Right ventricle myocardium superior (tissue), 1 donor: ENCODE measurements around the gene FAM174C. TPM values are rescaled to one million over a fixed set of nuclear protein-coding genes. Genes with fewer than 3 reads are reported as not detected.
A peak's percentile ranks its signal among the peaks of the same experiment; 100 is the strongest.

ENCODE experiments used
- ATAC-seq: fragments of 200-7000 bp; cut with Tn5 transposase; one replicate; pipeline ENCODE4 v1.9.1; 2020; ENCODE audit warnings: mild to moderate bottlenecking; ENCODE audit not compliant: poor library complexity
- DNase-seq: peaks from one replicate; pipeline ENCODE4 v3.0.0-alpha.2; 2020
- intact Hi-C: fragments of 100-400 bp; cut with DNase I; formaldehyde crosslinking; loops from one replicate; pipeline ENCODE4 v1.11.2; 2022
- long read RNA-seq: library from polyadenylated mRNA; unstranded; transcript quantifications from one replicate; pipeline ENCODE4 v2.0.0, GENCODE V29; 2021
- total RNA-seq: library from RNA; stranded (reverse); fragmentation: NEBNext Ultra II Directional; extraction: Animal tissue kit (Norgen Biotek cat#: 25700); gene quantifications from one replicate; pipeline ENCODE4 v1.2.1, GENCODE V29; 2021
- donor health status: DM: no; HTN: yes; CAD: no; lungs with severe emphysema.

The FAM174C gene
- total RNA-seq = 12.4 TPM
- long read RNA-seq, transcript C19orf24-201 (3 exons, 983 nt) = major isoform, 13 of 17 reads
- long read RNA-seq, partial matches to known transcripts = 0 of 17 reads
- long read RNA-seq, other reads (novel, unspliced or antisense) = 3 of 17 reads

DNA sequence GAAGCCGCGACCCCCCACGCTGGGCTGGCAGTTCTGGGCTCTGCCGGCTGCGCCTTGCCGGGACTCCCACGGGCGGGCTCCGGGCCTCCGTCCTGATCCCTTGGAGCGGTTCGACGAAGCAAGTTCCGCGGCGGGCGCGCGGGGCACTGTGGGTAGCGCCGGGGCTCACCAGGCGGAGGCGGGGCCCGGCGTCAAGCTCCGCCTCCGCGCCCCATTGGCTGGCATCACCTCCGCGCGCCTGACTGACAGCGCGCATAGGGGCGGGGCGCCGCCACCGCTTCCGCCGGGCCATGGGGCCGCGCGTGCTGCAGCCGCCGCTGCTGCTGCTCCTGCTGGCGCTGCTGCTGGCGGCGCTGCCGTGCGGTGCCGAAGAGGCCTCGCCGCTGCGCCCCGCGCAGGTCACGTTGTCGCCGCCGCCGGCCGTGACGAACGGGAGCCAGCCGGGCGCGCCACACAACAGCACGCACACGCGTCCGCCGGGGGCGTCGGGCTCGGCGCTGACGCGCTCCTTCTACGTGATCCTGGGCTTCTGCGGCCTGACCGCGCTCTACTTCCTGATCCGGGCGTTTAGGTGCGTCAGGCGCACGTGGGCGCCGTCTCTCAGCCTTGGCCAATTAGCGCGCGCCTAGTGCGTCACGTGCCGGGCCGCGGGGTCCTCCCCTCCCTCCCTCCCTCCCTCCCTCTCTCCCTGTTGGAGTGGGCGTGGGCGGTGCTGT lies at the start of gene FAM174C:
FAM174C (plus strand) TSS at position 271 of the 716 bp plus-strand sequence; CDS start at position 291, 20 bp downstream.
- peak; percentile 97 for DNase-seq
- peak; percentile 81 for ATAC-seq
- intact Hi-C loops = loop anchor here (10.0 kb wide), 1 partner anchor 109 kb away; the partner anchor contains the start of gene NDUFS7

DNA sequence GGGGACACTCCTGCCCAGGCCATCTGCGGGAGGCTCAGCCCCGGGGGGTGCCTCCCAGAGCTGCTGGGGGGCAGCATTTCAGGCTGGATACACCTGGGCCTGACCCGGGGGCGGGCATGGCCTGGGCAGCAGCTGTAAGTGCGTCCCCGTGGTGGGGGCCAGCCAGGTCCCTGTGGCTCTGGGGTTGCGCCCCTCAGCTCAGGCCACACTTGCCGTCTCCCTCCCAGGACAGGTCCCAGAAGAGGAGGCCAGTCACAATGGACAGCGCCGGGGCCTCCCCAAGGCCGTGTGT lies 49.2 kb upstream of the FAM174C start:
- intact Hi-C loops = no loop called here
- no peak for DNase-seq
- no peak for ATAC-seq

DNA sequence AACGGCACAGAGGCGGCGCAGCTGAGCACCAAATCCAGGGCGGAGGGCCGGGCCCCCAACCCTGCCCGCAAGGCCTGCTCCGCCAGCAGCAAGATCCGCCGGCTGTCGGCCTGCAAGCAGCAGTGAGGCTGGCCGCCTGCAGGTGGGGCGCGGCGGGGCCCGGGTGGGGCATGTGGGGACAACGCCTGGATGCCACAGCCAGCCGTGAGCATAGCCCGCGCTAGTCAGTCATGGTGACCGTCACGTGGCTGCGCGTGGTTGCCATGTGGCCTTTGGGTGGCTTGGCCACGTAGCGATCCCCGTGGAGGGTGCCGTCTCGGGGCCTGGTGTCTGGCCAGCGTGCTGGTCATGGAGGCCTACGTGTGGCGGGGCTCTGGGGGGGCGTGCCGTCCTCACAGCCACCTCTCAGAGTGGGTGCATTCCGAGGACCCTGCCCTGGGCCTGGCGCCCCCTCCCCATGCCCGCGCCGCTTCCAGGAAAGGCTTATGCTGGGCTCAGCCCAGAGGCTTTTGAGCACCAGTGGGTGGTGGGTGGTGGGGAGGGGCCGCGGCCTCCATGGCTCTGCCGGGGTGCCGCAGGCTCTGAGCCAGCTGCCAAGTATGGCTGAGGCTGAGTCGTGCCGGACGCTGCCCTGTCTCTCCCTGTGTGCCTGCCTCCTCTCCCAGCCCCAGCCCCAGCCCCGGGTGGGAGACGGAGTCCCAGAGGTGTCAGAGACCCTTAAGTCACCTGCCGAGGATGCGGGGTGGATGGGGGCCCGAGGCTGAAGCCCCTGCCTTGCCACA lies 48.6 kb upstream of the FAM174C start:
- no peak for ATAC-seq
- intact Hi-C loops = no loop called here
- DNase-seq = no peak

DNA sequence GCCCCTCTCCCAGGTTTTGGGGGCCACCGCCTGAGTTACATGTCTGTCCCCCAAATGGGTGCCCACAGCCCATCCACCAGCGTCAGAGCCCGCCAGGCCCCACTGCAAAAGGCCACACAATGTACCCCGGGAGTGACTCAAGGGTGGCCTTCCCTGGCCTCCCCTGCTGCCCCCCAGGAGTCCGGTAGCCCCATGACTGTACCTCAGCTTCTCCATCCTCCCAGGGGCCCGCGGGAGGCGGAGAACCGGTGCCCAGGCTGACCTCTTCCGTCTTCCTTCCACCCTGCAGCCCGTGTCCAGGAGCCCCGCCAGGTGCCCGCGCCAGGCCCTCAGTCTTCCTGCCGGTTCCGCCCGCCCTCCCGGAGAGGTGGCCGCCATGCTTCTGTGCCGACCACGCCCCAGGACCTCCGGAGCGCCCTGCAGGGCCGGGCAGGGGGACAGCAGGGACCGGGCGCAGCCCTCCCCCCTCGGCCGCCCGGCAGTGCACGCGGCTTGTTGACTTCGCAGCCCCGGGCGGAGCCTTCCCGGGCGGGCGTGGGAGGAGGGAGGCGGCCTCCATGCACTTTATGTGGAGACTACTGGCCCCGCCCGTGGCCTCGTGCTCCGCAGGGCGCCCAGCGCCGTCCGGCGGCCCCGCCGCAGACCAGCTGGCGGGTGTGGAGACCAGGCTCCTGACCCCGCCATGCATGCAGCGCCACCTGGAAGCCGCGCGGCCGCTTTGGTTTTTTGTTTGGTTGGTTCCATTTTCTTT lies 47.9 kb upstream of the FAM174C start:
- ATAC-seq (no peak), DNase-seq (no peak)
- intact Hi-C loops = no loop called here

DNA sequence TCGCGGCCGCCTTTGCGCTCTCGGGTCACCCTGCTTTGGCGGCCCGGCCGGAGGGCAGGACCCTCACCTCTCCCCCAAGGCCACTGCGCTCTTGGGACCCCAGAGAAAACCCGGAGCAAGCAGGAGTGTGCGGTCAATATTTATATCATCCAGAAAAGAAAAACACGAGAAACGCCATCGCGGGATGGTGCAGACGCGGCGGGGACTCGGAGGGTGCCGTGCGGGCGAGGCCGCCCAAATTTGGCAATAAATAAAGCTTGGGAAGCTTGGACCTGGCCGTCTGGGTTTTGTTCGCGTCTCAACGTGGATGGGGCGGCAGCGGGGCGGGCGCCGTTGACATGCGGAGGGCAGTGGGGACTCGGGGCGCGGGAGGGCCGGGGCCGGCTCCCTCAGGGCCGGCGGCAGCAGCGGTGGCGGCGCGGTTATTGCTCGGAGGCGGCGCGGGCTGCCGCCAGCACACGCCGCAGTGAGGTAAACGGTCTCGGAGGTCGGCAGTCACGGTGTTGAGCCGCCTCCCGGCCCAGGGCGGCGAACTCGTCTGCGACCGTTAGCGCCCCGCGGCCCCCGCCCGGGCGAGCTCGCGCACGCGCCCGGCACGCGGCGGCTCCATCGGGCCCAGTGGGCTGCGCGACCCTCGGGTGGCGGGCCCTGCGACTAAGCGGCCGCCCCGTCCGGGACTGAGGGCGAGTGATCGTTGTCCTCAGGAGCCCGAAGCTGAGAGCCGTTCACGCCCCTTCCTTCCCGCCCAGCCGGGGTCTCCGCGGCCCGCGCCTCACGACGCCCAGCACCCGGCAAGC lies 47.0 kb upstream of the FAM174C start:
- no peak for DNase-seq
- intact Hi-C loops = no loop called here
- ATAC-seq = no peak

DNA sequence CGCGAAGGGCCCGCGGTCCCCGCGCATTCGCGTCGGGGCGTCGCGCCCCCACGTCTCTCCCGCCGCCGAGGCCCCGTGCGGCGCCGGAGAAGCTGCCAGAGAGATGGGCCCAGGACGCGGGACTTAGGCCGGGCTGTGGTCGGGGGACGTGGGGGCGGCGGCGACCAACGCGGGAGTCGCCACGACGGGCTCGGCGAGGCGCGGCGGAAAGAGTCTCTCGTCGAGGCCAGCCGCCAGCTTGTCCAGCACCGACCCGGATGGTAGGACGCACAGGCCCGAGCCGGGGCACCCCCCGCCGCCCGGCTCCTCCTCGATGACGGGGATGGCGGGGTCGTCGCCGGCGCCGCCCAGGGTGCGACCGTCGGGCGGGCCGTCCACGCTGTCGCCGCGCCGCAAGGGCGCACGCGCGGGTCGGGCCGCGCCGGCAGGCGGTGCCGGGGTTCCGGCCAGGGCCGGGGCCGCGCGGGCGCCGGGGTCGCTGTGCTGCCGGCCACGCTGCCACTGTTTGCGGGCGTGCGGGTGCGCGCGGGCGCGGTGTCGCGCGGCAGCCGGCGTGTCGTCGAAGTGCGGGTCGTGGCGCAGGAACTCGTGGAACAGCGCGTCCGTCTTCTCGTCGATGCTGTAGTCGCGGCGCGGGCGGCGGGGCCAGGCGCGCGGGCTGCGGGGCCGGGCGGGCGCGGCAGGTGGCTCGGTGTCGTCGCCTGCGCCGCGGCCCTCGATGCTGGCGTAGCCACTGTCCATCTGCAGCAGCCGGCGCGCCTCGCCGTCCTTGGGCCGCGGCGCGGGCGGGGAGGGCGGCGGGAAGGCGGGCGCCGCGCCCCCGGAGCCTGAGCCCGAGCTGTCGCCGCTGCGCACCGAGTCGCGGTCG lies 46.0 kb upstream of the FAM174C start:
- intact Hi-C loops = no loop called here
- DNase-seq (no peak), ATAC-seq (no peak)

DNA sequence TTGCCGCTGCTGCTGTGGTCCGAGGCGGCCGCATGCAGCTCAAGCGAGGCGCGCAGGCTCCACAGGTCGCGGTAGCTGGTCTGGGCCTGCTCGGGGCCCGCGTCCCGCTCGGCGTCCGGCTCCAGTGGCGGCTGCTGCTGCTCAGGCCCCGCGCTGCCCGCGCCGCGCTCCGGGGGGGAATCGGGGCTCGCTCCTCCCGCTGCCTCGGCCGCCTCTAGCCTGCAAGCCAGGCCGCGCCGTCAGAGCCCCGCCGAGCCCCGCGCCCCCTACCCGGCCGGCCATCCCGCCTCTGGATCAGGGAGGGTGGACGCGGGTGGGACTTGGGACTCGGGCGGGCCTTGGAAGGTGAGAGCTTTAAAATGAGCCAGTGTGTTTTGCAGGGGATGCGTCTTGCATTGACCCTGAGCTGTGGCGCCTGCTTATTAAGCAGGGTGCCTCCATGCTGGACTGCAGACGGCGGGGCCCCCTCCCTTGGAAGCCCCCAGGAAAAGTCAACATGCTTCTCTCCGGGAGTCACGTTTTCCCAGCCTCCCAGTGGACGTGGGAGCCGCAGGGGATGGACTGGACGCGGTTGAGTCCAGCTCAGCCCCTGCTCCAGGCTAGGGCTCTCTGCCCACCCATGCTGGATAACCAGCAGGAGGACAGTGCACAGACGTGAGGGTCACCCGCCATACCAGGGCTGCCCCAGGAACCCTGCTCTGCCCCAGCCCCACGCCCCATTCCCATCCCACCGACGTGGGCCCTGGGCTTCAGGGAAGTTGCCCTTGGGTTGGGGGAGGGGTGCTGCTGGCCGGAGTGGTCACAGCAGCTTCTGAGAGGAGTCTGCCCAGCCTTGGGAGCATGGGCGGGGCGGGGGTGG lies 45.2 kb upstream of the FAM174C start:
- DNase-seq (no peak), ATAC-seq (no peak)
- intact Hi-C loops = loop anchor here (10.0 kb wide), 1 partner anchor 205 kb away; the partner anchor contains the start of genes CNN2, RNU6-2 and TMEM259

DNA sequence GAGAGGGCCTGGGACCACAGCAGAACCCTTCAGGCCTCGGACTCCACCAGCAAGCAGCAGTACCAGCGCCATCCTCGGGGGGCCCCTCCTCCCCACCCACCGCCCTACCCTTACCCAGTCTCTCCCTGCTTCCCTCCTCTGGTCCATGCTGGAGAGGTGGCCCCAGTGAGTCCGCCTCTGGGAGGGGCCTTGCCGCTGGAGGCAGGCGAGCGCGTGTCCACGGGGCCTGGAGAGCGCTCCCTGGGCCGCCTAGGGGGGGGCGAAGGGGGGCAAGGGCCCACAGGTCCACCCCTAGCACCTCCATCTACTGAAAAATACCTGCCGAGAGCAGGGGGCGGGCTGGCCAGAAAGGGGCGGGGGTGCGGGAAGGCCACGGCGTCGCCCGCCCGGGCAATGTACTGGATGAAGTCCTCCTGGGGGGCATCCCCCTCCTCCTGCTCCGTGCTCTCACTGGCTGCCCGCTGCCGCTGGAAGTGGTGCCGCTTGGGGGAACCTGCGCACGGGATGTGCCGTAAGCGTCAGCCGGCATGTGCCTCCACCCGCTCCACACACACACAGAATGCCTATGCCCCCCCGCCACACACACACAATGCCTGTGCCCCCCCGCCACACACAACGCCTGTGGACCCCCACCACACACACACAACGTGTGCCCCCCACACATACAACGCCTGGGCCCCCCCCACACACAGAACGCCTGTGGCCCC lies 44.4 kb upstream of the FAM174C start:
- intact Hi-C loops = loop anchor here (10.0 kb wide), 1 partner anchor 206 kb away; the partner anchor contains the start of genes CNN2, RNU6-2 and TMEM259
- ATAC-seq = no peak
- no peak for DNase-seq

DNA sequence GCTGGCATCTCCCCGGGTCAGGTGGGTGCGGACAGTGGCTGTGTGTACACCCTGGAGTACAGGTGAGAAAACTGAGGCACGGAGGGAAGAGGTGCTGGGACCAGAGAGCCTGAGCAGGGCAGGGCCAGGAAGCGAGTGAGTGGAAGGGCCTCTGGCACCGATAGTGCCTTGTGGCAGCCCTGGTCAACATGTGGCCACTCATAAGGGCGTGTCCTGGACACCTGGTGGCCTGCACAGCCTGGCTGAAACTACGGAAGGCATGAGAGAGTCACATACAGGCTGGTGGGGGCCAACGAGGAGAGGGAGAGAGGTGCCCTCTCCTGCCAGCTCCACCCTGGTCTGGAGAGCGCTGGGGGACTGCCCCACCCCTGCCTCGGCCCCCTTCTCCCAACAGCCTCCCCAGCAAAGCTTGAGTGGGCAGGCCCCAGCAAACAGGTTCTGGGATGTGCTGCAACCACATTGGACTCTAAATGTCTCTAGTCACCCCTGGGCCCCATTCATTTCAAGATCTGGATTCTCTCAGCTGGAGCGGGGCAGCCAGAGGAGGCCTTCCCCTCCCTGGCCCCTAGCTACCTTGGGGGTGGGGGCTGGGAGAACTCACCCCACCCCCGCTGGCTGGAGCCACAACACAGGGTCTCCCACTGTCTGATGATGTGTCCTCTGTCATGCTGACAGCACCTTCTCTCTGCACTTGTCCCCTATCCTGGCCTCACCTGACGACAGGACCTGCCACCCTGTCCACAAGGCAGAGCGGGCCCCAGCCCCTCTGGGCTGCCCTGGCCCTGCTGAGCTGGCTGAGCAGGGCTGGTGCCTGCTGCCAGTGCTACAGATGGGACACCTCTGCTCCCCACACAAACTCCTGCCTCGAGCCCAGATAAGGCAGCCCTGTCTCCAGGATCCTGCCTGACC lies 43.3 kb upstream of the FAM174C start:
- DNase-seq (no peak), ATAC-seq (peak; percentile 2)
- intact Hi-C loops = loop anchor here (10.0 kb wide), 1 partner anchor 207 kb away; the partner anchor contains the start of genes CNN2, RNU6-2 and TMEM259

DNA sequence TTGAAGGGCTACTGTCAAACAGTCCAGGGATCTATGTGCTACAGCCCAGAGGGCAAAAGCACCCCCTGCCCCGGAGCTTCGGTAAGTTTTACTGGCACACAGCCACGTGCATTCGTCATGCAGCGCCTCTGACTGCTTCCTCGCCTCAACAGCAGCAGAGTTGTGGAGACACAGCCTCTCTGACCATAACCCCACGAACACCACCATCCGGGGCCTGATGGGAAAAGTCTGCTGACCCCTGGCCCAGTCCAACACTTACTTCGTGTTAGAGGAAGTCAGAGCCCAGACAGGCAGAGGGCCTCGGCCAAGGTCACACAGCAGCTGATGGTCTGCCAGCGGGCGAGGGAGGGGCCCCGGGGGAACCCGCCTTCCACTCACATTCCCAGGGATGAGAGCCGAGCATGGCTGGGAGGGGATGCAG lies 42.7 kb upstream of the FAM174C start:
- ATAC-seq (peak; percentile 21), DNase-seq (no peak)
- intact Hi-C loops = loop anchor here (10.0 kb wide), 1 partner anchor 208 kb away; the partner anchor contains the start of genes CNN2, RNU6-2 and TMEM259

DNA sequence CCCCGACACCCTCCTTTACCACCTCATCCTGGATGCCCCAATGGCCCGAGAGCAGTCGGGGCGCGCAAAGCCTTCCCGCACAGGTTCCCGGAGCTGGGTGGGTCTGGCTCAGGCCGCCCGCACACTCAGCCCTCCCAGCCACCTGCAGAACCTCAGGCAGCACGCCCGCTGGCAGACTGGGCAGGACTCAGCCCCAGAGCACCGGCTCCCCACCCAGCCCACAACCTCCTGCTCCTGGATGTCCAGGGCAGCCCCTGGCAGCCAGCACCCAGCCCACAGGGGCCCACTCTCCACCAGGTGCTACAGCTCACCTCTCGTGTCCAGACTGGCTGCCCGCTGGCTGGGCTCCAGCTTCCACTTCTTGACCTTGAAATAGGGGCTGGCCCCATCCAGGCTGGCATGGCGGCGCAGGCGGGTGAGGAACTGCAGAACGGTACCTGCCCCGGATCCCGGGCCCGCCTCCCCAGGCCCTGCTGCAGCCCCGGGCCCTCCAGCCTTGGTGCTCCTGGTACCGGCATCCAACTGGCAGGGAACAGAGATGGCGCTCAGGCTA lies 42.1 kb upstream of the FAM174C start:
- ATAC-seq = peak; percentile 7
- intact Hi-C loops = loop anchor here (10.0 kb wide), 1 partner anchor 208 kb away; the partner anchor contains the start of genes CNN2, RNU6-2 and TMEM259
- DNase-seq = no peak

DNA sequence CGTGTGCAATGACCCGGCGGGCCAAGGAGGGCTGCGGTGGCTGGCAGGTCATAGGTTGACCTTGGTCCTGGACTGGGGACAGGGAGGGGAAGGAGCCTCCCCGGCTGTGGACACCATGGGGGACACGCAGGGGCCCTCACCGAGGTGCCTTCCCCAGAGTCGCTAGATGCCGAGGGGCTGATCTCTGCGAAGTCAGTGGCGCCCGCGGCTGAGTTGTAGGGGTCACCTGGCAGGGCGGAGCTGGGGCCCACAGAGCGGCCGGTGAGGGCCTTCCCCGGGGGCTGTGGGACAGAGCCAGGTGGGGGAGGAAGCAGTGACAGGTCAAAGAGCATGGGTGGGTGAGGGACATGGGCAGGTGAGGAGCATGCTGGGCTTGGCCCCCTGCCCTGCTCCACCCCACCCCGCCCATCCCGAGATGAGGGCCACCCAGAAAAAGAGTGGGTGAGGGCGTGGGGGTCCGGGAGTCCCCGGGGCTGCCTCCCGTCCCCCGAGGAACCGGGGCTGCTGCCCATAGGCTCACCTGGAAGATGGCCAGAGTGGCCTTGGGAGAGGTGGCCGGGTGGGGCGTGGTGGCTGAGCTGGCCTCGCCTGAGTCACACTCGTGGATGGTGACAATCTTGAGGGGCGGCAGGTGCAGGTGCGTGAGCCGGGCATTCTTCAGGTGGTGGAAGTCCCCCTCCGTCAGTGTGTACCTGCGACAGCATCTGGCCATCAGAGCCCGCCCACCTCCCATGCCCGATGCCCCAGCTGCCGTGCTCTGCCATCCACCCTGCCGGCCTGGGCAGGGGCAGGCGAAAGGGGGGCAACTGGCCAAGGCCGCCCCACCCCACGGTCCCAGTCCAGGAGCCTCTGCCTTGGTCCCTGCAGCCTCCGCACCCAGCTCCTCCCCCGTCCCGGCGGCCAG lies 41.0 kb upstream of the FAM174C start:
- intact Hi-C loops = loop anchor here (10.0 kb wide), 1 partner anchor 210 kb away; the partner anchor contains the start of genes CNN2, RNU6-2 and TMEM259
- DNase-seq (no peak), ATAC-seq (no peak)

DNA sequence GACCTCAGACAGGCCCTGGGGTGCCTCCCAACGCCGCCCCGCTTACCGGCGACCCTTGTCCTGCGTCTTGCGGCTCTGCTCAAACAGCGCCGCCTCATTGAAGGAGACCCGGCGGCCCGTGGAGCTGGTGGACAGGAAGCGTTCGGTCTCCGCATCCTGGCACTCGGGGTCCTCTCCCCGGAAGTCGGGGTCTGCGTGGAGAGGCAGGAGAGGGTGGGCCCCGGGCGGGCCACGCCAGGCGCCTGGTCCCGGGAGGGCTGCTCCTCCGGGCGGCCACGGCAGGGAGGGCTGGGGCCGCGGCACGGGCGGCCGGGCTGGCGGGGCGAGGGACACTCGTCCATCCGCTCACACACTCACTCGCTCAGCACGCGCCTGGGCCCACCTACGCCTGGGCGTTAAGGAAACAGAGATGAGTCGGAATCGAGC lies 40.4 kb upstream of the FAM174C start:
- intact Hi-C loops = loop anchor here (10.0 kb wide), 1 partner anchor 210 kb away; the partner anchor contains the start of genes CNN2, RNU6-2 and TMEM259
- ATAC-seq (no peak), DNase-seq (no peak)
